RWPE1 (cell line): ENCODE results near the gene DONSON.
"Not testable (repeated sequence)": the region's sequence is repeated elsewhere in the genome, so short reads cannot be mapped to it uniquely, and the experiment has no call there.

Experiments used
- CTCF ChIA-PET: fragments of 350-600 bp; sonication (Branson Sonifier 250); formaldehyde crosslinking; extraction: SDS; loops from one replicate; lab custom pipeline; 2021; lab: Yijun Ruan, JAX
- POLR2A ChIA-PET: fragments of 400-600 bp; formaldehyde crosslinking; extraction: SDS; loops from one replicate; lab custom pipeline; 2020; ENCODE audit warnings: antibody characterized with exemption; ENCODE audit not compliant: low non-redundant PET; lab: Yijun Ruan, JAX
- DNase-seq: peaks from one replicate; pipeline ENCODE4 v3.0.0; 2012; ENCODE audit warnings: low spot score
- H3K27ac ChIP-seq: fragments of 450-650 bp; 2 replicates; pipeline ENCODE4 v1.5.1; 2017
- CTCF ChIP-seq: fragments of 450-650 bp; conservative IDR thresholded peaks from 2 replicates; pipeline ENCODE4 v1.5.1; 2017; ENCODE audit warnings: low read depth, mild to moderate bottlenecking

DONSON gene

GRCh38 chr21:33578959-33579542 is 9.4 kb downstream of the DONSON start:
- H3K27ac ChIP-seq, result peak overlapping the region; percentile 66
- TF ChIP-seq CTCF, result no peak
- ChIA-PET POLR2A (no interaction called here), CTCF (interaction anchor here (0.7 to 1.4 kb wide), 3 partner anchors 10 to 27 kb away, joined by 3 to 7 read pairs (median 3); partner anchors contain the start of gene DONSON)
- DNase-seq, result no peak

GRCh38 chr21:33578214-33578613 is 10.3 kb downstream of the DONSON start:
- no peak for TF ChIP-seq CTCF
- ChIA-PET POLR2A (interaction anchor here (0.8 kb wide), 1 partner anchor 16 kb away, joined by 4 read pairs; no protein-coding TSS in a partner anchor), CTCF (no interaction called here)
- no peak overlapping the region for H3K27ac ChIP-seq
- no peak for DNase-seq

- CTCF ChIA-PET, H3K27ac ChIP-seq, DNase-seq, POLR2A ChIA-PET: not testable (repeated sequence)
Measured at GRCh38 chr21:33576741-33577141, 11.7 kb downstream of the DONSON start.

GRCh38 chr21:33572350-33572749 is 16.1 kb downstream of the DONSON start:
- no peak for DNase-seq
- ChIA-PET POLR2A (no interaction called here), CTCF (no interaction called here)
- TF ChIP-seq CTCF, result no peak
- H3K27ac ChIP-seq, result no peak overlapping the region

GRCh38 chr21:33569991-33570390 is 18.5 kb downstream of the DONSON start:
- ChIA-PET POLR2A (no interaction called here), CTCF (no interaction called here)
- DNase-seq, result no peak
- H3K27ac ChIP-seq, result peak overlapping the region; percentile 28; the same call in 1 of the 2 replicates
- no peak for TF ChIP-seq CTCF

- no peak for TF ChIP-seq CTCF
- peak overlapping the region; percentile 44 for H3K27ac ChIP-seq
- CTCF ChIA-PET, result no interaction called here
- DNase-seq, result no peak
- POLR2A ChIA-PET, result no interaction called here
Measured at GRCh38 chr21:33568448-33568847, 20.0 kb downstream of the DONSON start.

- ChIA-PET POLR2A (no interaction called here), CTCF (no interaction called here)
- DNase-seq, result no peak
- TF ChIP-seq CTCF, result no peak
- H3K27ac ChIP-seq, result peak overlapping the region; percentile 44
Measured at GRCh38 chr21:33567914-33568313, 20.6 kb downstream of the DONSON start.
